Right cardiac atrium (tissue), 5 donors: ENCODE measurements around the gene RNF215. TPM values are rescaled to one million over a fixed set of nuclear protein-coding genes. Genes with fewer than 3 reads are reported as not detected.

ENCODE experiments used
- ATAC-seq, 2 donors: fragments of 200-7000 bp; cut with Tn5 transposase; one replicate each; pipeline versions ENCODE4 v1.8.0 to v1.9.1; 2020; ENCODE audit warnings: moderate library complexity in 2 of 2, mild to moderate bottlenecking in 1 of 2
- DNase-seq, 3 donors: peaks; one replicate each; pipeline ENCODE4 v3.0.0-alpha.2; 2020
- H3K27ac ChIP-seq: one replicate; pipeline ENCODE4 v1.5.1; 2013; ENCODE audit warnings: mild to moderate bottlenecking, low read length, control low read depth, moderate library complexity
- H3K27me3 ChIP-seq: one replicate; pipeline ENCODE4 v1.6.1; 2013; ENCODE audit not compliant: control insufficient read depth, insufficient read depth
- H3K4me1 ChIP-seq: one replicate; pipeline ENCODE4 v1.6.1; 2013; ENCODE audit warnings: low read length; ENCODE audit not compliant: control insufficient read depth, insufficient read depth
- H3K4me3 ChIP-seq: one replicate; pipeline ENCODE4 v1.5.1; 2013; ENCODE audit warnings: low read length, control low read depth
- H3K9me3 ChIP-seq: one replicate; pipeline ENCODE4 v1.6.1; 2013; ENCODE audit warnings: low read length; ENCODE audit not compliant: control insufficient read depth
- WGBS: extraction: QIAGEN DNeasy Blood & Tissue Kit; methylation state at CpG from one replicate; pipeline ENCODE4 v1.1.7; 2013; 5-methylcytosine and 5-hydroxymethylcytosine counted together
- intact Hi-C, 4 donors: fragments of 100-400 bp; cut with DNase I; formaldehyde crosslinking; loops; one replicate each; pipeline versions ENCODE4 v1.11.0 to v1.14.0; 2022 to 2023
- polyA plus RNA-seq: library from polyadenylated mRNA; stranded (reverse); fragments of 200-250 nt; gene quantifications from one replicate; pipeline ENCODE4 v1.2.3, GENCODE V29; 2013
- total RNA-seq, 4 donors: library from RNA; stranded (reverse); fragmentation: NEBNext Ultra II Directional; extraction: Animal tissue kit (Norgen Biotek cat#: 25700); gene quantifications; one replicate each; pipeline ENCODE4 v1.2.1, GENCODE V29; 2021
- donor health status: healthy with polysubstance abuse.
- donor health status: DM: no; HTN: yes; CAD: no.
- donor health status: DM: no; HTN: no; CAD: no.
- donor health status: DM: no; HTN: yes; CAD: no; lungs with severe emphysema.
- donor health status: DM: yes; HTN: yes; CAD: no.

Gene RNF215
- total and polyA plus RNA-seq, 5 donors: 5.7 to 17.0 (median 12.2) TPM

GRCh38 chr22:30357650-30358215, 29.5 kb downstream of the RNF215 start:
- no peak for DNase-seq
- H3K27ac ChIP-seq: no peak overlapping the region
- no peak overlapping the region for H3K4me3 ChIP-seq
- no peak for ATAC-seq
- no peaks in the 10 kb centered on the region for H3K27me3 ChIP-seq
- WGBS: 48% methylated on average over 22 of the region's 22 CpGs
- H3K4me1 ChIP-seq: peaks cover 13% of the 10 kb centered on the region
- intact Hi-C loops: loop anchor here in 1 of 4 donors (5.0 kb wide), 1 partner anchor 70 kb away; the partner anchor contains the start of gene CASTOR1
- no peaks in the 10 kb centered on the region for H3K9me3 ChIP-seq

GRCh38 chr22:30357236-30357570, 30.0 kb downstream of the RNF215 start:
- DNase-seq (no peak), ATAC-seq (peak in 1 of 2 donors; percentile 5)
- Histone ChIP-seq H3K9me3 (no peaks in the 10 kb centered on the region), H3K4me3 (peak overlapping the region; percentile 71), H3K27me3 (no peaks in the 10 kb centered on the region), H3K4me1 (peaks cover 13% of the 10 kb centered on the region), H3K27ac (no peak overlapping the region)
- intact Hi-C loops: loop anchor here in 1 of 4 donors (5.0 kb wide), 1 partner anchor 70 kb away; the partner anchor contains the start of gene CASTOR1
- WGBS: 2% methylated on average over 9 of the region's 9 CpGs

GRCh38 chr22:30356449-30357235, 30.6 kb downstream of the RNF215 start, which contains the start of the genes CCDC157 and SF3A1:
CCDC157 (plus strand) TSS chr22:30357007; CDS start chr22:30366001, 8,994 bp downstream.
SF3A1 (minus strand) TSS chr22:30356894; CDS start chr22:30356792, 102 bp downstream.
- Histone ChIP-seq H3K9me3 (no peaks in the 10 kb centered on the region), H3K4me3 (peak within 1 kb of the TSS; percentile 71), H3K27me3 (no peaks in the 10 kb centered on the region), H3K27ac (peak within 1 kb of the TSS; percentile 97), H3K4me1 (peaks cover 13% of the 10 kb centered on the region)
- intact Hi-C loops: loop anchor here in 1 of 4 donors (5.0 kb wide), 1 partner anchor 69 kb away; the partner anchor contains the start of gene CASTOR1
- ATAC-seq (peak; percentile 99), DNase-seq (peak; percentile 90 to 96 (median 95))
- under 1% methylated on average over 91 of the region's 91 CpGs for WGBS

GRCh38 chr22:30354644-30355043, 32.6 kb downstream of the RNF215 start:
- Histone ChIP-seq H3K27ac (no peak overlapping the region), H3K9me3 (no peaks in the 10 kb centered on the region), H3K27me3 (no peaks in the 10 kb centered on the region), H3K4me1 (peaks cover 13% of the 10 kb centered on the region), H3K4me3 (no peak overlapping the region)
- intact Hi-C loops: loop anchor here in 1 of 4 donors (5.0 kb wide), 1 partner anchor 67 kb away; the partner anchor contains the start of gene CASTOR1
- 53% methylated on average over 5 of the region's 5 CpGs for WGBS
- no peak for ATAC-seq
- no peak for DNase-seq

GRCh38 chr22:30351226-30351625, 36.0 kb downstream of the RNF215 start:
- WGBS: 89% methylated on average over 3 of the region's 3 CpGs
- no peaks in the 10 kb centered on the region for H3K27me3 ChIP-seq
- intact Hi-C loops: no loop called here
- DNase-seq: no peak
- H3K27ac ChIP-seq: no peak overlapping the region
- ATAC-seq: no peak
- H3K4me1 ChIP-seq: peaks cover 13% of the 10 kb centered on the region
- H3K4me3 ChIP-seq: no peak overlapping the region
- H3K9me3 ChIP-seq: no peaks in the 10 kb centered on the region

- WGBS: 76% methylated on average over 4 of the region's 4 CpGs
- no peak for DNase-seq
- Histone ChIP-seq H3K4me3 (no peak overlapping the region), H3K27ac (no peak overlapping the region), H3K27me3 (no peaks in the 10 kb centered on the region), H3K4me1 (no peaks in the 10 kb centered on the region), H3K9me3 (no peaks in the 10 kb centered on the region)
- intact Hi-C loops: no loop called here
- ATAC-seq: no peak
Measured at GRCh38 chr22:30348809-30349208, 38.4 kb downstream of the RNF215 start.

GRCh38 chr22:30348404-30348803, 38.8 kb downstream of the RNF215 start:
- ATAC-seq (no peak), DNase-seq (no peak)
- Histone ChIP-seq H3K4me3 (no peak overlapping the region), H3K27ac (no peak overlapping the region), H3K4me1 (no peaks in the 10 kb centered on the region), H3K27me3 (no peaks in the 10 kb centered on the region), H3K9me3 (no peaks in the 10 kb centered on the region)
- intact Hi-C loops: no loop called here
- 85% methylated on average over 4 of the region's 4 CpGs for WGBS

GRCh38 chr22:30347255-30347892, 39.8 kb downstream of the RNF215 start:
- intact Hi-C loops: no loop called here
- Histone ChIP-seq H3K27me3 (no peaks in the 10 kb centered on the region), H3K9me3 (no peaks in the 10 kb centered on the region), H3K4me1 (no peaks in the 10 kb centered on the region), H3K27ac (no peak overlapping the region), H3K4me3 (no peak overlapping the region)
- WGBS: 77% methylated on average over 5 of the region's 5 CpGs
- DNase-seq (no peak), ATAC-seq (no peak)

- H3K27ac ChIP-seq: no peak overlapping the region
- H3K4me3 ChIP-seq: no peak overlapping the region
- no peaks in the 10 kb centered on the region for H3K27me3 ChIP-seq
- intact Hi-C loops: no loop called here
- ATAC-seq: no peak
- no peaks in the 10 kb centered on the region for H3K4me1 ChIP-seq
- DNase-seq: no peak
- H3K9me3 ChIP-seq: no peaks in the 10 kb centered on the region
- 93% methylated on average over 13 of the region's 13 CpGs for WGBS
Measured at GRCh38 chr22:30344447-30345200, 42.6 kb downstream of the RNF215 start.

- Histone ChIP-seq H3K4me3 (no peak overlapping the region), H3K27ac (peak overlapping the region; percentile 60), H3K9me3 (no peaks in the 10 kb centered on the region), H3K4me1 (peaks cover 4% of the 10 kb centered on the region), H3K27me3 (no peaks in the 10 kb centered on the region)
- ATAC-seq (peak; percentile 75 to 86), DNase-seq (peak; percentile 73 to 90 (median 88))
- 57% methylated on average over 16 of the region's 16 CpGs for WGBS
- intact Hi-C loops: no loop called here
Measured at GRCh38 chr22:30340911-30341685, 46.1 kb downstream of the RNF215 start.
